ENCODE data around the gene SIGLEC12.

Gene SIGLEC12

GRCh38 chr19:51535535-51535934, 33.9 kb upstream of the SIGLEC12 start:
- Histone ChIP-seq H3K9ac (ENCODE audit: low read length) (no peak overlapping the region), H3F3A (ENCODE audit: insufficient read depth, low read length) (no peaks in the 10 kb centered on the region), H3K4me1 (ENCODE audit: low read length) (no peaks in the 10 kb centered on the region), H3K27me3 (replicated peaks; ENCODE audit: insufficient read depth, low read length) (no peaks in the 10 kb centered on the region), H3K79me2 (ENCODE audit: low read length) (no peaks in the 10 kb centered on the region), H3K9me2 (replicated peaks; ENCODE audit: insufficient read depth, low read length) (no peaks in the 10 kb centered on the region), H3K9me3 (replicated peaks; ENCODE audit: insufficient read depth, low read length) (no peaks in the 10 kb centered on the region), H3K4me2 (ENCODE audit: low read depth, low read length) (no peak overlapping the region), H4K20me1 (ENCODE audit: insufficient read depth, low read length) (no peaks in the 10 kb centered on the region), H3K4me3 (ENCODE audit: low read length) (no peak overlapping the region), H3K27ac (ENCODE audit: low read length) (no peak overlapping the region), H3K36me3 (replicated peaks; ENCODE audit: insufficient read depth, low read length) (no peaks in the 10 kb centered on the region), H2AFZ (ENCODE audit: low read length) (no peak overlapping the region)
- TF ChIP-seq EZH2phosphoT487 (IDR thresholded peaks at IDR 0.05; ENCODE audit: low read length) (no peak), EZH2 (optimal IDR thresholded peaks at IDR 0.05; ENCODE audit: low read depth, low read length) (no peak)
- TF ChIP-seq, protein P1, sequence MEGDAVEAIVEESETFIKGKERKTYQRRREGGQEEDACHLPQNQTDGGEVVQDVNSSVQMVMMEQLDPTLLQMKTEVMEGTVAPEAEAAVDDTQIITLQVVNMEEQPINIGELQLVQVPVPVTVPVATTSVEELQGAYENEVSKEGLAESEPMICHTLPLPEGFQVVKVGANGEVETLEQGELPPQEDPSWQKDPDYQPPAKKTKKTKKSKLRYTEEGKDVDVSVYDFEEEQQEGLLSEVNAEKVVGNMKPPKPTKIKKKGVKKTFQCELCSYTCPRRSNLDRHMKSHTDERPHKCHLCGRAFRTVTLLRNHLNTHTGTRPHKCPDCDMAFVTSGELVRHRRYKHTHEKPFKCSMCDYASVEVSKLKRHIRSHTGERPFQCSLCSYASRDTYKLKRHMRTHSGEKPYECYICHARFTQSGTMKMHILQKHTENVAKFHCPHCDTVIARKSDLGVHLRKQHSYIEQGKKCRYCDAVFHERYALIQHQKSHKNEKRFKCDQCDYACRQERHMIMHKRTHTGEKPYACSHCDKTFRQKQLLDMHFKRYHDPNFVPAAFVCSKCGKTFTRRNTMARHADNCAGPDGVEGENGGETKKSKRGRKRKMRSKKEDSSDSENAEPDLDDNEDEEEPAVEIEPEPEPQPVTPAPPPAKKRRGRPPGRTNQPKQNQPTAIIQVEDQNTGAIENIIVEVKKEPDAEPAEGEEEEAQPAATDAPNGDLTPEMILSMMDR (IDR thresholded peaks at IDR 0.05; ENCODE audit: low read length) = no peak
- DNase-seq = no peak

DNA sequence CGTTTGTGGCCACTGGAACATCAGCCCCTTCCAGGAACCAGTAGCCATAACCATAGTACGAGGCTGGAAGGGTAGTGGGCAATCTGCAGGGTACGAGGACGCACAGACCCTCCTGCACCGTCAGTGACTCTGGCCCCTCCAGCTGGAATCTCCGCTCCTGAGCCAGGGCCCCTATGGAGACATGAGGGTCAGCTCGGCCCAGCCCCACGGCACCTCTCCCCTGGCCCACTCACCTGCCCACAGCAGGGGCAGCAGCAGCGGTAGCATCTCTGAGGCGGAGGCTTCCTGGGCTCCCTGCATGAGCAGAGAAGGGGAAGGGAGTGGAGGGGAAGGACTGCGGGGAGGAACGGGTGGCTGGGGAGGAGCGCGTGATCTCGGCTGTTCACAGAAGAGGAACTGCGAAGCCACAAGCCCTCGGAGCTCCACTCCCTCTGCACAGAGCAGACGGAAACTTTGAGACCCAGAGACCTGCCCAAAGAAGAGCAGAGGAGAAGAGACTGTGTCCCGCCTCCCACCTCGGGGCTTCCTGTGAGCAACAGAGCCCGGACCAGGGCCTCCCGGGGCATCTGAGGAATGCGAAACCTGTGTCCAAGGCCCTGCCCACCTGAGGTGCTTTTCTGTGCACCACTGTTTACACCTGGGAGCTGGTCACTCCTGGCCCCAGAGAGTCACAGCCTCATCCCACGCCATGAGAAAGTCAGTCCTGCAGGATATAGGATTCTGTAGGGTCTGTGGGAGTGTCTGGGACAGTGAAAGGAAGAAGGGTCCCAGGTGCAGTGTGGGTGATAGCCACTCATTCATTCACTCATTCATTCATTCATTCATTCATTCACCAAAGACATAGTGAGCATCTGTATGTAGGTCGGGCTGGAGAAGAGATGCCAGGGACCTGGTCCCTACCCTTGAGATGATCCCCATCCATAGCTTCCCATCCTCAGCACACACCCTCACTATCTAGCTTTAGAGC, 30.0 kb upstream of the SIGLEC12 start, which contains the start of gene SIGLEC6:
TSS of gene SIGLEC6 (minus strand) at position 322 of the 967 bp plus-strand sequence. CDS start at position 300, 22 bp downstream.
- H3K4me3 ChIP-seq (ENCODE audit: low read length) = no peak within 1 kb of the TSS
- no peak for DNase-seq

DNA sequence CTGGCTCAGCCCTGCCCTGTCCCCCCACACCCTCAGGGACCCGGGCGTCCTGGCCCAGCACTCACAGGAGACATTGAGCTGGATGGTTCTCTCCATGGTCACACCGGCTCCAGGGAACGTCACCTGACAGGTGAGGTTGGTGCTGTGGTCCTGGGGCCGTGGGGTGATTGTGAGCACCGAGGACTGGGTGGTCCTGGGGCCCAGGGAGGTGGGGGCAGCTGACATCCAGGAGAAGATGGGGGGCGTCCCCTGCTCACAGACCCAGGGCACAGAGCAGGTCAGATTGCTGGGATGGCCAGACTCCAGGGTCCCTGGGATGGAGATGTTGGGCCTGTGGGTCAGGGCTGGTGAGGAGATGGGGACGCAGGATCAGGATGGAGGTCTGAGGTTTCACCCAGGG, 29.0 kb upstream of the SIGLEC12 start:
- Histone ChIP-seq H3K36me3 (replicated peaks; ENCODE audit: insufficient read depth, low read length) (no peaks in the 10 kb centered on the region), H3K27me3 (replicated peaks; ENCODE audit: insufficient read depth, low read length) (no peaks in the 10 kb centered on the region)
- no peak for DNase-seq

More for the DNA sequence above, 30.0 kb upstream of the SIGLEC12 start, which contains the start of gene SIGLEC6:
- no peaks in the 10 kb centered on the region for H3K9me2 ChIP-seq (replicated peaks; ENCODE audit: insufficient read depth, low read length)
- H3K9ac ChIP-seq (ENCODE audit: low read length) = no peak within 1 kb of the TSS
- TF ChIP-seq, protein P1 (IDR thresholded peaks at IDR 0.05; ENCODE audit: low read length) = no peak
- no peak for TF ChIP-seq EZH2 (optimal IDR thresholded peaks at IDR 0.05; ENCODE audit: low read depth, low read length)
- no peaks in the 10 kb centered on the region for H4K20me1 ChIP-seq (ENCODE audit: insufficient read depth, low read length)
- no peak within 1 kb of the TSS for H3K4me2 ChIP-seq (ENCODE audit: low read depth, low read length)
- no peaks in the 10 kb centered on the region for H3K27me3 ChIP-seq (replicated peaks; ENCODE audit: insufficient read depth, low read length)
- no peaks in the 10 kb centered on the region for H3K36me3 ChIP-seq (replicated peaks; ENCODE audit: insufficient read depth, low read length)
- no peaks in the 10 kb centered on the region for H3K79me2 ChIP-seq (ENCODE audit: low read length)
- no peaks in the 10 kb centered on the region for H3F3A ChIP-seq (ENCODE audit: insufficient read depth, low read length)
- no peaks in the 10 kb centered on the region for H3K9me3 ChIP-seq (replicated peaks; ENCODE audit: insufficient read depth, low read length)
- H3K27ac ChIP-seq (ENCODE audit: low read length) = no peak within 1 kb of the TSS
- H3K4me1 ChIP-seq (ENCODE audit: low read length) = no peaks in the 10 kb centered on the region
- H2AFZ ChIP-seq (ENCODE audit: low read length) = no peak within 1 kb of the TSS

More for the DNA sequence above, 29.0 kb upstream of the SIGLEC12 start:
- no peaks in the 10 kb centered on the region for H4K20me1 ChIP-seq (ENCODE audit: insufficient read depth, low read length)
- H3K9me3 ChIP-seq (replicated peaks; ENCODE audit: insufficient read depth, low read length) = no peaks in the 10 kb centered on the region
- TF ChIP-seq, protein P1 (IDR thresholded peaks at IDR 0.05; ENCODE audit: low read length) = no peak
- TF ChIP-seq EZH2phosphoT487 (IDR thresholded peaks at IDR 0.05; ENCODE audit: low read length) (no peak), EZH2 (optimal IDR thresholded peaks at IDR 0.05; ENCODE audit: low read depth, low read length) (no peak)
- no peak overlapping the region for H3K27ac ChIP-seq (ENCODE audit: low read length)
- H3K79me2 ChIP-seq (ENCODE audit: low read length) = no peaks in the 10 kb centered on the region
- no peak overlapping the region for H3K9ac ChIP-seq (ENCODE audit: low read length)
- no peaks in the 10 kb centered on the region for H3K9me2 ChIP-seq (replicated peaks; ENCODE audit: insufficient read depth, low read length)
- no peaks in the 10 kb centered on the region for H3K4me1 ChIP-seq (ENCODE audit: low read length)
- H3K4me3 ChIP-seq (ENCODE audit: low read length) = no peak overlapping the region
- H3K4me2 ChIP-seq (ENCODE audit: low read depth, low read length) = no peak overlapping the region
- H2AFZ ChIP-seq (ENCODE audit: low read length) = no peak overlapping the region
- H3F3A ChIP-seq (ENCODE audit: insufficient read depth, low read length) = no peaks in the 10 kb centered on the region

All from MM.1S (cell line).